Colonic mucosa (tissue), 4 donors: ENCODE measurements around the gene BTNL8. TPM values are rescaled to one million over a fixed set of nuclear protein-coding genes. Genes with fewer than 3 reads are reported as not detected.
A peak's percentile ranks its signal among the peaks of the same experiment; 100 is the strongest.

Experiments
- DNase-seq: peaks from one replicate; pipeline ENCODE4 v3.0.0-alpha.2; 2020
- H3K27ac ChIP-seq: fragments of 200-600 bp; one replicate; pipeline ENCODE4 v1.8.0; 2021
- H3K27me3 ChIP-seq: fragments of 200-600 bp; one replicate; pipeline ENCODE4 v1.8.0; 2021
- H3K36me3 ChIP-seq: fragments of 200-600 bp; one replicate; pipeline ENCODE4 v1.8.0; 2021
- H3K4me1 ChIP-seq: fragments of 200-600 bp; one replicate; pipeline ENCODE4 v1.8.0; 2021; ENCODE audit warnings: mild to moderate bottlenecking
- H3K4me3 ChIP-seq: fragments of 200-600 bp; one replicate; pipeline ENCODE4 v1.8.0; 2021
- H3K9ac ChIP-seq, 2 donors: one replicate each; pipeline ENCODE4 v1.7.0; 2013; ENCODE audit warnings: control low read depth in 2 of 2, low read depth in 2 of 2, low read length in 2 of 2
- H3K9me3 ChIP-seq: fragments of 200-600 bp; one replicate; pipeline ENCODE4 v1.8.0; 2021
- CTCF ChIP-seq: fragments of 200-600 bp; IDR thresholded peaks from one replicate; pipeline ENCODE4 v1.8.0; 2022; ENCODE audit warnings: antibody characterized with exemption, mild to moderate bottlenecking
- intact Hi-C: fragments of 100-400 bp; cut with DNase I; formaldehyde crosslinking; loops from one replicate; pipeline ENCODE4 v1.14.1; 2022
- total RNA-seq, 2 donors: library from RNA; stranded (reverse); fragmentation: NEBNext Ultra II Directional in 1 of 2; extraction: Animal tissue kit (Norgen Biotek cat#: 25700) in 1 of 2; gene quantifications; one replicate each; pipeline ENCODE4 v1.2.1, GENCODE V29; 2021
- donor health status: healthy.
- donor health status: DM: no; HTN: no; CAD: no.
- donor health status: DM: no; HTN: no; CAD: no.

BTNL8 gene
- total RNA-seq, 2 donors from 2014 or later: 51.6 to 88.1 TPM

GRCh38 chr5:180865981-180866695, 32.8 kb upstream of the BTNL8 start:
- peak overlapping the region in 1 of 2 donors; percentile 58 for H3K9ac ChIP-seq
- no peaks in the 10 kb centered on the region for H3K36me3 ChIP-seq
- H3K9me3 ChIP-seq: no peaks in the 10 kb centered on the region
- H3K4me1 ChIP-seq: peaks cover 8% of the 10 kb centered on the region
- no peaks in the 10 kb centered on the region for H3K27me3 ChIP-seq
- no peak overlapping the region for H3K4me3 ChIP-seq
- no peak for TF ChIP-seq CTCF
- H3K27ac ChIP-seq: peak overlapping the region; percentile 85
- DNase-seq: peak; percentile 56
- intact Hi-C loops: no loop called here

DNA sequence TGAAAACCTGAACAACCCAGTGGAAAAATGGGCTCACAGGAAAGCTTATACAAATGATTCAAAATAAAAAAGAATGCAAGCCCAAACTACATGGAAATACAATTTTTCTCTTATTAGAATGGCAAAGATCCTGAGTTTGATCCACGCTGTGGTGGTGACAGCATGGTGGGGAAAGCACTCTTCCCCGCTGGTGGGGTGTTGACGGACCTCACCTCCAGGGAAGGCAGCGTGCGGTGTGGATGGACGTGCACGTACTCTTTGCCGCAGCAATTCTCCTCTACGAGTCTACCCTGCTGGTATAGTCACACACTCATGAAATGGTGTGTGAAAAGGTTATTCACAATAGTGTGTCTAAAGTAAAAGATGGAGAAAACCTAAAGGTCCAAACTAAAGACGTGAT, 32.0 kb upstream of the BTNL8 start:
- H3K27me3 ChIP-seq: no peaks in the 10 kb centered on the region
- no peak for DNase-seq
- H3K36me3 ChIP-seq: no peaks in the 10 kb centered on the region
- intact Hi-C loops: no loop called here
- H3K4me3 ChIP-seq: peak overlapping the region; percentile 14
- H3K27ac ChIP-seq: peak overlapping the region; percentile 85
- peak overlapping the region in 1 of 2 donors; percentile 84 for H3K9ac ChIP-seq
- H3K4me1 ChIP-seq: peaks cover 8% of the 10 kb centered on the region
- no peaks in the 10 kb centered on the region for H3K9me3 ChIP-seq
- TF ChIP-seq CTCF: no peak

DNA sequence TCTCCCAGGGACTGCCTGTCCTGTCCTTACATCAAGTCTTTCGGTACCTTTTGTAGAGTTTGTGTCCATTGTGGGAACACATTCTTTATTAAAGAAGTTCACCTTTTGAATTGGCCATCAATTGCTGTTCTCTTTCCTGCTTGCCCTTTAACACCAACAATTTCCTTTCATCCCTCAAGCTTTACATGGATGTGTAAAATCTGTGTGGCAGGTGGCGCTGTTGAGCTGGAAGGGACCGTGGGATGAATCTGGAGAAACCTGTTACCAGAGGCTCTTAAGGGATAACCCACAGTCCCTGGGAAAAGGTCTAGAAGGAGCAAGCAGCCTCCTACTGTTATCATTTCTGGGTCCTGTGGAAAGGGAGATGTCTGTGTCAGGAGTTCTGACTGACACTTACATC, 30.0 kb upstream of the BTNL8 start:
- Histone ChIP-seq H3K9ac (peak overlapping the region in 1 of 2 donors; percentile 44), H3K4me1 (no peaks in the 10 kb centered on the region), H3K4me3 (no peak overlapping the region), H3K27ac (no peak overlapping the region), H3K9me3 (no peaks in the 10 kb centered on the region), H3K36me3 (no peaks in the 10 kb centered on the region), H3K27me3 (no peaks in the 10 kb centered on the region)
- TF ChIP-seq CTCF: peak; percentile 78
- DNase-seq: peak; percentile 99
- intact Hi-C loops: no loop called here

GRCh38 chr5:180869587-180869986, 29.4 kb upstream of the BTNL8 start:
- no peaks in the 10 kb centered on the region for H3K9me3 ChIP-seq
- H3K4me1 ChIP-seq: no peaks in the 10 kb centered on the region
- H3K27ac ChIP-seq: no peak overlapping the region
- H3K9ac ChIP-seq: no peak overlapping the region
- H3K4me3 ChIP-seq: no peak overlapping the region
- DNase-seq: no peak
- no peaks in the 10 kb centered on the region for H3K36me3 ChIP-seq
- no peaks in the 10 kb centered on the region for H3K27me3 ChIP-seq
- TF ChIP-seq CTCF: no peak
- intact Hi-C loops: no loop called here

- H3K9me3 ChIP-seq: no peaks in the 10 kb centered on the region
- DNase-seq: no peak
- H3K27me3 ChIP-seq: no peaks in the 10 kb centered on the region
- no peak overlapping the region for H3K4me3 ChIP-seq
- H3K9ac ChIP-seq: no peak overlapping the region
- no peak for TF ChIP-seq CTCF
- no peak overlapping the region for H3K27ac ChIP-seq
- no peaks in the 10 kb centered on the region for H3K4me1 ChIP-seq
- H3K36me3 ChIP-seq: no peaks in the 10 kb centered on the region
- intact Hi-C loops: loop anchor here (10.0 kb wide), 1 partner anchor 284 kb away; no protein-coding TSS in a partner anchor
Measured at GRCh38 chr5:180870276-180871068, 28.5 kb upstream of the BTNL8 start.
